GM19240 (cell line): ENCODE measurements around the gene IPO4.
"Not testable (repeated sequence)": the region's sequence is repeated elsewhere in the genome, so short reads cannot be mapped to it uniquely, and the experiment has no call there.

Experiments used
- DNase-seq: peaks from one replicate; pipeline ENCODE4 v3.0.0; 2011; ENCODE audit warnings: low spot score; ENCODE audit not compliant: insufficient read length

The IPO4 gene

DNA sequence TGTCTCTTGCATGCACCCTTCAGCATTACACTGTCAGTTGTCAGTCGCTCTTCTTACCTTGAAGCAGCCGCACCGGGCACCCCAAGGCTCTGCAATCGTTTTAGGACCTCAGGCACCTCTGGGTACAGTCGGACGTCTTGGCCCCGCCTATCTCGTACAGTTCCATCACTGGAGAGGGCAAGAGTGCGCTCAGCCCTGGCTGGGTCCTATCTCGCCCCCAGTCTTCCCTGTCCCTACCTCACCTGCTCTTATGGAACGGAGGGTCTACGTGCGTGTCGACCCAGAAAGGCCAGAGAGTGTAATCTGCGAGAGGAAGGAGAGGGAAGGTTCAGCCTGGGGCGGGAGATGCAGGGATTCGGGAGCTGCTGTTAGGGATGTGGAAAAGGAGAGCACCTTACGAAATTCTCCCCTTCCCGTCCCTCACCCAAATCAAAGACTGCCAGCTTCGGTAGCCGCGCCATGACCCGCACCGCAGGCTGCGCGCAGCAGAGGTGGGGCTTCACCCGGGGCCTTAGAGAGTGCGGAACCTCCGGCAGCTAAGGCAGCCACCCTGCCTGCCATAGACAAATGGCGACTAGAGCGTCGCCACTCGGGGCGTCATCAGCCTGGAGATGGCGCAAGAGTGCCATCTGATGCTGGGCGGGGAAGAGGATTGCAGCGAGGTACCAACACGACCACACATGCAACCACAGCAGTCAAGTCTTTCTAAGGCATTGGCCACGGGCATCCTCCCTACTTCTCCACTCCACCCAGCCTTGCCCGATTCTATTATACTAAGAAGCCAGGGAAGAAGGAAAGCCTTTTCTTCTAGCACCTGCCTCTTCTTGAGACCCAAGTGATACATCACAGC, 27.1 kb upstream of the IPO4 start, which contains the start of gene MDP1:
Gene MDP1 (minus strand): TSS at position 572 of the 850 bp plus-strand sequence. CDS start 111 bp downstream, at position 461.
- peak; percentile 84 for DNase-seq

DNA sequence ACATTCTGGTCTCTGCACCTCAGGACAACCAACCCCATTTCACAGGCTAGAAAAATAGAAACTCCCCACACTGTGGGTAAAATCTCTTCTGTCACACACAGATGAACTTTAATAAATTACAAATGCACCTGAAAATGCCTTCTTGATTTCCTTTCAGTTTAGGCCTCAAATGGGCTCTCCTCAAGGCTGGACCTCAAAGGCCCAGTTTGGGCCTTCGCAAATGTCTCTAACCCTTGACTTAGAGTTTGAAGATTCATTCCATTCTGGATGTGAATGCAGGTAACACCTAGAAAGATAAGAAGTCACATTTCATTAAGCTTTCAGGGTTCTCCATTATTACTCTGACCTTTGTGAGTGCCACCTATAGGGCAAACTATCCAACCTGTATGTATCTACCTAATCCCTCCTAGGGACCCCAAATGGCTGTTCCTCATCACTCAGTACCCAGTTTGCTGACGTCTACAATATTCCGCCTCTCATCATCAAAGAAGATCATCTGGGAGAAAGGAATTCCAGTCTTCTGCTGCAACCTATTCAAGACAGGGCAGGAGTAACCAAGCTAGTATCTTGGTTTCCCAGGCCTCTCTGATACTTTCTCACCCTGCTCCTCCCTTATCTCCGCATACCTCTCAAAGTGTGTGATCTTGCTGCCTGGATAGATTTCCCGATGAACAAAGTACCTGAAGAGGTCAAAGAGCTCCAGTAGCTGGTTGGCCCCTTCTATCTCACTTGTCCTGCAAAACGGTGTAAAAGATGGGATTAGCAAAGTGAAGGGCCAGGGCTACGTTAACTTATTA, 25.4 kb upstream of the IPO4 start:
- DNase-seq, result no peak

GRCh38 chr14:24212924-24213865, 24.6 kb upstream of the IPO4 start, which contains the start of gene CHMP4A:
Gene CHMP4A, minus strand, starts transcription at chr14:24213488. Its CDS starts 49 bp downstream, at chr14:24213439.
- DNase-seq, result peak; percentile 90

GRCh38 chr14:24211311-24211710, 22.7 kb upstream of the IPO4 start:
- DNase-seq, result no peak

DNA sequence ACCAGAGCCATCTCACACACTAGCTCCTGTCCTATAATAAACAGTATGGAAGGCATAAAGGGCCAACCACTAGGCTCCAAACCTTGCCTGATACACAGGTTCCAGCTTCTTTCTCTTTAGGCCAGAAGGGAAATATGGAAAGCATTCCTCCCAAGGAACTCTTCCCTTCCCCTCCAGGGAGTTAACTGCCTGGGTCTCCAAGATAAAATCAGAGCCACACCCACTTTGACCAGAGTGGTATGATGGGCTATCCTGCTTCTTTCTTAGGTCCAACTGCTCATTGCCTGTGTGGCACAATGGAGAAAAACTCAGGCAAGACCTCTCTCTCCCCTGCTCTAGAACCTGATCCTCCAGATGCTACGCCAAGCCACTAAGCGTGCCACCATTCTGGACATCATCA, 19.0 kb upstream of the IPO4 start:
- DNase-seq, result no peak

- no peak for DNase-seq
Measured at GRCh38 chr14:24207104-24207551, 18.5 kb upstream of the IPO4 start.

DNA sequence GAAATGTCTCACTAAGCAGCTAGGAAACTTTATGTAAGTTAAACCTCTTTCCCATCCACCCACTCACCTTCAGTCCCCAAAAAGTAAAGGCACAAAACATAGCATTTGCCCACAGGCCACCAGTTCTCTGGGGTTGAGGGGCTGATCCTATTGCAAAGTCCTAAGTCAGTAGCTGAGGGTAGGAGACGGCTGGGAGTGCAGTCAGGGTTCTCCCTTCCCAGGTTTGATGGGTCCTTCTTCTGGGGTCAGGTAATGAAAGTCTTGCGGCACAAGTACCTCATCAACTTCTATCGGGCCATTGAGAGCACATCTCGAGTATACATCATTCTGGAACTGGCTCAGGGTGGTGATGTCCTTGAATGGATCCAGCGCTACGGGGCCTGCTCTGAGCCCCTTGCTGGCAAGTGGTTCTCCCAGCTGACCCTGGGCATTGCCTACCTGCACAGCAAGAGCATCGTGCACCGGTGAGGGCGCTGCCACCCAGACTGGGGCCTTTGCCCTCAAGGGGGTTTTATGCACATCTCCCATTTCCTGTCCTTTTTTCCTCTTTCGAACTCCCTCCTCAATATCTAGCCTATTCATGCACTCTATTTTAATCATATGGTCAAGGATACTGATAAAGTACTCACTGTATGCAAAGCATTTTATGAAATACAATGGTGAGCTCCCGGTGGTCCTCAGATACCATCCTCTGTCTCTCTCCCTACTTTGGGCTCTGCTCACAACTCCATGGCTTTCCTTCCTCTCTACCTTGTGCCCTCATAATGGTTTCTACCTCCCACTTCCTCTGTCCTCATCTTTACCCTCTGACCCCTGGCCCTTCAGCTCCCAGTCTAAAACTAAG, 17.9 kb upstream of the IPO4 start:
- no peak for DNase-seq

DNA sequence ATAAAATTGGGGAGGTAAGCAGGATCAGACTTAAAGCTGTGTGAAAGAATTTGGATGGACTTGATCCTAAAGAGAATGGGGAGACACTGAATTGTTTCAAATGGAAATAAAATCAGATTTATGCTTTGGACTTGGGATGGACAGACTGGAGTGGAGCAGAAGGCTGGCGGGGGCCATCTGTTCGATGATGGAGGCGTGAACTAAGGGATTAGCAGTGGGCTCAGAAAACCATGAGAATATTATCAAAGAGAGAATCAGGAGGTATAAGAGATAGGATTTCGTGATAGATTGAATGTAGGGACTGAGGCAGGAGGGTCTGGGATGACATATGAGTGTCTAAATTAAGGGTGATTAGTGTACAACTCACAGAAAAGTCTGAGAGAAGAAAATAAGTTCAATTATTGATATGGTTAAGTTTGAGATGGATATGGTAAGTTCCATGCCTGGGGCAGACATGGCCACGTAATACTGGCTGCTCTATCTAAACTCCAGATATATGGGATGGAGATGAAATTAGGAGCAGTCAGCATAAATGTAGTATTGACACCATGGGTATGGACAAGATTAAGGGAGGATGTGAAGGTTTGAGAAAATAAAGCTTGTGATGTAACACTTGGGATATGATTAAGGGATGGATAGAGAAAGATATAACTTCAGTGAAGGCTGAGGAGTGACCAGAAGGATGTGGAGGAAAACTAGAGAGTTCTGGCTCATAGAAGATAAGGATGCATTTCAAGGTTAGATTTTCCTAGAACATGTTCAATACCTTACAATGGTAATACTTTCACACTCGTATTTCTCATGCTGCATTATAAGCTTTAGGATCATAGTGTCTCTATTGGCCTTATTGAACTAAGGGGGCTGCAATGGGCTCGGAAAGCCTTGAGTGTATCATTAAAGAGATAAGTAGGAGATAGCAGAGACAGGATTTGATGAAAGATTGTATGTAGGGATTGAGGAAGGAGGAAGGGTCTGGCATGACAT, 15.8 kb upstream of the IPO4 start:
- no peak for DNase-seq

DNA sequence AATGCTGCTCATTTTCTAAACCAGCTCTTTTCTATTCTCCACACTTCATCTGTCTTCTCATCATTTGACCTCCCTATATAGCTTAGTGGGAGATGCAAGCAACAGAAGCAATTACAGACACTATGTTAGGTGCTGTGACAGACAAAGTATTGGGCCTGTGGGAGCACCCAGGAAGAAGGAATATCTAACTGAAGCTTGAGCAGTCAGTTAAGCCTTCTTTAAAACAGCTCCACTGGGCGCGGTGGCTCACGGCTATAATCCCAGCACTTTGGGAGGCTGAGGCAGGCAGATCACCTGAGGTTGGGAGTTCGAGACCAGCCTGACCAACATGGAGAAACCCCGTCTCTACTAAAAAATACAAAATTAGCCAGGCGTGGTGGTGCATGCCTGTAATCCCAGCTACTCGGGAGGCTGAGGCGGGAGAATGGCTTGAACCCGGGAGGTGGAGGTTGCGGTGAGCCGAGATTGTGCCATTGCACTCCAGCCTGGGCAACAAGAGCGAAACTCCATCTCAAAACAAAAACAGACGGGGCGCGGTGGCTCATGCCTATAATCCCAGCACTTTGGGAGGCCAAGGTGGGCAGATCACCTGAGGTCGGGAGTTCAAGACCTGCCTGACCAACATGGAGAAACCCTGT, 14.8 kb upstream of the IPO4 start:
- not testable (repeated sequence) for DNase-seq

DNA sequence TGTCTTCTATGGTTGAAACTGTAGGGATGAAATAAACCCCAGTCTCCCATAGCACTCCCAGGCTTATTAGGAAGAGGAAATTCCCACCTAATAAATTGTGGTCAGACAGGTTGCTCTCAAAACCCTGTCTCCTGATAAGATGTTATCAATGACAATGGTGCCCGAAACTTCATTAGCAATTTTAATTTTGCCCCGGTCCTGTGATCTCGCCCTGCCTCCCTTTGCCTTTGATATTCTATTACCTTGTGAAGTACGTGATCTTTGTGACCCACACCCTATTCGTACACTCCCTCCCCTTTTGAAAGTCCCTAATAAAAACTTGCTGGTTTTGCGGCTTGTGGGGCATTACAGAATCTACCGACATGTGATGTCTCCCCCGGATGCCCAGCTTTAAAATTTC, 13.9 kb upstream of the IPO4 start:
- DNase-seq, result not testable (repeated sequence)

GRCh38 chr14:24198814-24199524, 10.4 kb upstream of the IPO4 start:
- no peak for DNase-seq

DNA sequence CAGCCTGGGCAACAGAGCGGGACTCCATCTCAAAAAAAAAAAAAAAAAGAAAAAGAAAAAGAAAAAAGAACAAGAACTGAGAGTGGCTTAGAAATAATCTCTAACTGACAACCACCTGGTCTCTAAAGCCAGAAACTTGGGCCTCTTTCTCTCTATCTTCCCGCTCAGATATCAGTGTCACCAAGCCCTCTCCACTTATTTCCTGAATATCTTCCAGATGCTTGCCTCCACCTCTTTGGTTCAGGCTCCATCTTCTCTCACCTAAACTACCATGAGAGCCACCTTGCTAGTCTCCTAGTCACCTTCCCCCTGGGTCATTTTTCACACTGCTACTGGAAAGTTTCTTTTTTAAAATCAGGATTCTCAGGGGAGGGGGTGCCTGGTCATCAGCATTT, 8.4 kb upstream of the IPO4 start:
- no peak for DNase-seq

- DNase-seq, result peak; percentile 32
Measured at GRCh38 chr14:24196071-24197055, 7.7 kb upstream of the IPO4 start.

- DNase-seq, result peak; percentile 88
Measured at GRCh38 chr14:24195186-24196070, 6.8 kb upstream of the IPO4 start, which contains the start of gene TM9SF1. Gene TM9SF1, minus strand, starts transcription at chr14:24195441. Its CDS starts 422 bp downstream, at chr14:24195019.

- DNase-seq, result no peak
Measured at GRCh38 chr14:24194873-24195185, 6.2 kb upstream of the IPO4 start.
